ENCODE data around the gene SENP8. TPM values are rescaled to one million over a fixed set of nuclear protein-coding genes. Genes with fewer than 3 reads are reported as not detected.

The SENP8 gene
- total and polyA plus RNA-seq, 2 of the 8 experiments (the other 6 are each of a cell fraction or from before 2014, with no cell fraction given): 4.1 to 6.0 TPM

DNA sequence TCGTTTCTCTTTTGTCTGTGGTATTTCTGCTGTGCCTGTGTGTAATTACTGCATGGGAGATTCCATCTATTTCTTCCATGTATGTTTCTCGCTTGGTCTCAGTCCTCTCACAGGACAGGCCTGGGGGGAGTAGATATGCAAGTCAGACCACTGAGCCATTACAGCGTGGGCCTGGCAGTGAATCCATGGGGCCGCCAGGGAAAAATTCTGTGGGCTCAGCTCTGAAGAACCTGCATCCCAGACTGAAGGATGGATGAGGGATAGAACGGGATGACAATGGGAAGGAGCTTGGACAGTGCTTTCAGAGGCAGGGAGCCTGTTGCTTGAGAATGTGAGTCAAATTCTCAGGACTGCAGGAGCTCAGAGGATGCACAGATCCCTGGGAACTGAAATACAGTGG is 54.6 kb downstream of the SENP8 start:
- Histone ChIP-seq H2BK5ac (ENCODE audit: low read depth, low read length) (no peak overlapping the region), H3K36me3 (ENCODE audit: control insufficient read depth in 2 of 4, insufficient read depth in 4 of 4, low read length in 3 of 4) (no peaks in the 10 kb centered on the region), H3K79me2 (ENCODE audit: control insufficient read depth in 1 of 2, insufficient read depth in 2 of 2, low read length in 2 of 2) (no peaks in the 10 kb centered on the region), H4K8ac (ENCODE audit: extremely low read depth, insufficient read depth, low read length) (no peak overlapping the region), H2BK12ac (ENCODE audit: low read depth, low read length) (no peak overlapping the region), H2AK5ac (ENCODE audit: low read depth, low read length) (no peak overlapping the region), H3K9me3 (ENCODE audit: insufficient read depth in 2 of 2, low read depth in 1 of 2, low read length in 1 of 2) (no peaks in the 10 kb centered on the region), H3K4me1 (replicated peaks in 1 of 4; ENCODE audit: control insufficient read depth in 3 of 4, insufficient read depth in 4 of 4, low read length in 3 of 4) (peaks cover 0 to 8% (median 2%) of the 10 kb centered on the region in 4 experiments; a peak in 3 of 7 replicates), H2AFZ (ENCODE audit: low read length) (no peak overlapping the region), H3K23me2 (ENCODE audit: low read depth, low read length) (no peaks in the 10 kb centered on the region), H3K4ac (replicated peaks; ENCODE audit: insufficient read length, low read depth, low read length) (no peak overlapping the region), H3K14ac (ENCODE audit: insufficient read length) (no peak overlapping the region), H3K9ac (replicated peaks in 1 of 4; ENCODE audit: extremely low read depth in 1 of 4, low read depth in 3 of 4, low read length in 3 of 4) (no peak overlapping the region), H4K20me1 (replicated peaks in 1 of 2; ENCODE audit: control insufficient read depth in 1 of 2, insufficient read depth in 2 of 2, low read length in 2 of 2) (no peaks in the 10 kb centered on the region), H2BK20ac (ENCODE audit: low read length) (no peak overlapping the region), H3K27me3 (replicated peaks in 1 of 4; ENCODE audit: control insufficient read depth in 3 of 4, extremely low read depth in 1 of 4, insufficient read depth in 3 of 4, low read length in 3 of 4) (no peaks in the 10 kb centered on the region), H3K18ac (ENCODE audit: extremely low read depth, low read length) (no peak overlapping the region), H2BK15ac (ENCODE audit: low read length) (no peak overlapping the region), H3K79me1 (ENCODE audit: low read depth, low read length) (no peaks in the 10 kb centered on the region), H4K5ac (ENCODE audit: insufficient read length, low read depth, low read length) (no peak overlapping the region), H2BK120ac (replicated peaks; ENCODE audit: low read depth, low read length) (no peak overlapping the region), H3K56ac (replicated peaks; ENCODE audit: insufficient read length, low read depth, low read length) (no peak overlapping the region), H3K4me3 (ENCODE audit: extremely low read depth in 1 of 4, insufficient read depth in 2 of 4, low read depth in 3 of 4, low read length in 4 of 4) (no peak overlapping the region), H3K27ac (ENCODE audit: low read depth, low read length) (no peak overlapping the region), H3K23ac (ENCODE audit: insufficient read length) (no peak overlapping the region), H3K4me2 (ENCODE audit: insufficient read depth in 1 of 2, low read depth in 2 of 2, low read length in 2 of 2) (no peak overlapping the region), H4K91ac (replicated peaks; ENCODE audit: insufficient read length, low read length) (no peak overlapping the region)
- WGBS, 2 experiments (ENCODE audit: extremely low coverage in 1 of 2, insufficient coverage in 1 of 2, insufficient read length in 1 of 2, insufficient replicate concordance in 2 of 2, low coverage in 1 of 2, low lambda C conversion rate in 2 of 2, missing lambda C conversion rate in 1 of 2): 86% methylated on average over 5 of the region's 5 CpGs; no CpG with 5 or more reads in 1 of the 2 experiments
- DNase-seq (ENCODE audit: low read depth in 1 of 2, low spot score in 2 of 2) (no peak), FAIRE-seq (no peak)
- ChIA-PET CTCF (ENCODE audit: partially characterized antibody) (interaction anchor here (1.1 to 1.4 kb wide), 3 partner anchors 11 to 27 kb away, joined by 3 to 4 read pairs (median 3); no protein-coding TSS in a partner anchor), POLR2A (ENCODE audit: partially characterized antibody) (no interaction called here)
- TF ChIP-seq TCF12 (IDR thresholded peaks at IDR 0.05; ENCODE audit: low read depth, low read length): no peak
- no peak for TF ChIP-seq CBX8 (IDR thresholded peaks at IDR 0.05; ENCODE audit: borderline replicate concordance, low read depth, low read length)
- no peak for TF ChIP-seq CTBP2 (IDR thresholded peaks at IDR 0.05; ENCODE audit: borderline replicate concordance, insufficient read depth, insufficient read length, low read length)
- TF ChIP-seq EZH2 (IDR thresholded peaks at IDR 0.05; ENCODE audit: low read depth, low read length, severe bottlenecking): no peak
- no peak for TF ChIP-seq TAF7 (optimal IDR thresholded peaks at IDR 0.05; ENCODE audit: borderline replicate concordance, low read depth, low read length)
- TF ChIP-seq SIRT6 (IDR thresholded peaks at IDR 0.05; ENCODE audit: low read length): no peak
- TF ChIP-seq BACH1 (IDR thresholded peaks at IDR 0.05; ENCODE audit: low read length): no peak
- TF ChIP-seq KDM1A (IDR thresholded peaks at IDR 0.05; ENCODE audit: borderline replicate concordance, low read length): no peak
- TF ChIP-seq ZNF274 (IDR thresholded peaks at IDR 0.05; ENCODE audit: borderline replicate concordance, extremely low read depth, low read length): no peak
- TF ChIP-seq POU5F1 (IDR thresholded peaks at IDR 0.05; ENCODE audit: low read depth, low read length): no peak
- no peak for TF ChIP-seq PHF8 (conservative IDR thresholded peaks at IDR 0.05; ENCODE audit: low read depth, low read length)
- TF ChIP-seq RXRA (IDR thresholded peaks at IDR 0.05; ENCODE audit: insufficient read depth, low read depth, low read length): no peak
- TF ChIP-seq SP2 (IDR thresholded peaks at IDR 0.05; ENCODE audit: low read length): no peak
- no peak for TF ChIP-seq NANOG (IDR thresholded peaks at IDR 0.05; ENCODE audit: insufficient read depth, low read depth, low read length, poor library complexity, severe bottlenecking)
- no peak for TF ChIP-seq SRF (IDR thresholded peaks at IDR 0.05; ENCODE audit: low read depth, low read length)
